HG02973 (cell line): ENCODE data around the gene SH3BGRL2.
"Not testable (repeated sequence)": the region's sequence is repeated elsewhere in the genome, so short reads cannot be mapped to it uniquely, and the experiment has no call there.

Source experiments
- ATAC-seq: cut with Tn5 transposase; IDR thresholded peaks from one replicate; pipeline ENCODE4 v1.9.1; 2021; ENCODE audit warnings: moderate library complexity; ENCODE audit not compliant: unreplicated experiment

SH3BGRL2 gene

GRCh38 chr6:79647741-79648140 lies 16.6 kb downstream of the SH3BGRL2 start:
- no peak for ATAC-seq

GRCh38 chr6:79648328-79648727 lies 17.2 kb downstream of the SH3BGRL2 start:
- ATAC-seq, result no peak

GRCh38 chr6:79649016-79649415 lies 17.9 kb downstream of the SH3BGRL2 start:
- ATAC-seq, result no peak

GRCh38 chr6:79650950-79651349 lies 19.8 kb downstream of the SH3BGRL2 start:
- no peak for ATAC-seq

GRCh38 chr6:79656134-79656533 lies 25.0 kb downstream of the SH3BGRL2 start:
- no peak for ATAC-seq

GRCh38 chr6:79657238-79657637 lies 26.1 kb downstream of the SH3BGRL2 start:
- ATAC-seq, result no peak

- ATAC-seq, result not testable (repeated sequence)
These were observed 32.5 kb downstream of the SH3BGRL2 start for GRCh38 chr6:79663655-79664054.

- ATAC-seq, result no peak
These were observed 34.8 kb downstream of the SH3BGRL2 start for GRCh38 chr6:79665725-79666551.

GRCh38 chr6:79666634-79667033 lies 35.5 kb downstream of the SH3BGRL2 start:
- ATAC-seq, result no peak

- no peak for ATAC-seq
These were observed 37.3 kb downstream of the SH3BGRL2 start for GRCh38 chr6:79668381-79668780.

GRCh38 chr6:79669766-79670165 lies 38.6 kb downstream of the SH3BGRL2 start:
- no peak for ATAC-seq

- ATAC-seq, result no peak
These were observed 39.7 kb downstream of the SH3BGRL2 start for GRCh38 chr6:79670789-79671188.

GRCh38 chr6:79671600-79672266 lies 40.6 kb downstream of the SH3BGRL2 start:
- ATAC-seq, result no peak

- no peak for ATAC-seq
These were observed 41.5 kb downstream of the SH3BGRL2 start for GRCh38 chr6:79672631-79673111.

- no peak for ATAC-seq
These were observed 42.8 kb downstream of the SH3BGRL2 start for GRCh38 chr6:79673947-79674346.

- ATAC-seq, result no peak
These were observed 45.9 kb downstream of the SH3BGRL2 start for GRCh38 chr6:79676785-79677736.

- ATAC-seq, result not testable (repeated sequence)
These were observed 51.6 kb downstream of the SH3BGRL2 start for GRCh38 chr6:79682682-79683081.

- no peak for ATAC-seq
These were observed 53.7 kb downstream of the SH3BGRL2 start for GRCh38 chr6:79684876-79685275.

GRCh38 chr6:79686707-79687309 lies 55.7 kb downstream of the SH3BGRL2 start:
- no peak for ATAC-seq

GRCh38 chr6:79687759-79688158 lies 56.6 kb downstream of the SH3BGRL2 start:
- ATAC-seq, result no peak

- ATAC-seq, result no peak
These were observed 63.0 kb downstream of the SH3BGRL2 start for GRCh38 chr6:79694156-79694555.
